ENCODE results near the gene SPATA13. TPM values are rescaled to one million over a fixed set of nuclear protein-coding genes. Genes with fewer than 3 reads are reported as not detected.
A peak's percentile ranks its signal among the peaks of the same experiment; 100 is the strongest.

SPATA13 gene
- total and polyA plus RNA-seq, 4 donors: 29.7 to 41.3 (median 31.8) TPM

- DNase-seq (ENCODE audit: low read depth in 4 of 6, low spot score in 6 of 6): peak in 2 of 6 donors; percentile 58 to 65
- under 1% methylated on average over 39 of the region's 43 CpGs for WGBS (ENCODE audit: insufficient coverage)
- peak overlapping the region; percentile 75 for H3K27ac ChIP-seq (ENCODE audit: low read depth, low read length)
These were observed 673 bp downstream of the SPATA13 start for GRCh38 chr13:24161010-24161775.

GRCh38 chr13:24161980-24162525, 1.5 kb downstream of the SPATA13 start:
- Histone ChIP-seq H3K4me3 (ENCODE audit: low read depth, low read length) (peak overlapping the region; percentile 92), H3K4me1 (ENCODE audit: control insufficient read depth, insufficient read depth, low read length) (peaks cover 48% of the 10 kb centered on the region), H3K27ac (ENCODE audit: low read depth, low read length) (no peak overlapping the region), H3K36me3 (ENCODE audit: control insufficient read depth, insufficient read depth, low read length) (peaks cover 8% of the 10 kb centered on the region), H3K9me3 (ENCODE audit: control insufficient read depth, insufficient read depth, low read length) (no peaks in the 10 kb centered on the region), H3K27me3 (ENCODE audit: control insufficient read depth, insufficient read depth, low read length) (no peaks in the 10 kb centered on the region)
- no peak for DNase-seq (ENCODE audit: low read depth in 4 of 6, low spot score in 6 of 6)
- WGBS (ENCODE audit: insufficient coverage): 42% methylated on average over 12 of the region's 12 CpGs

More at GRCh38 chr13:24161010-24161775, 673 bp downstream of the SPATA13 start:
- Histone ChIP-seq H3K27me3 (ENCODE audit: control insufficient read depth, insufficient read depth, low read length) (no peaks in the 10 kb centered on the region), H3K36me3 (ENCODE audit: control insufficient read depth, insufficient read depth, low read length) (peaks cover 8% of the 10 kb centered on the region), H3K4me1 (ENCODE audit: control insufficient read depth, insufficient read depth, low read length) (peaks cover 48% of the 10 kb centered on the region), H3K9me3 (ENCODE audit: control insufficient read depth, insufficient read depth, low read length) (no peaks in the 10 kb centered on the region), H3K4me3 (ENCODE audit: low read depth, low read length) (peak overlapping the region; percentile 92)

DNA sequence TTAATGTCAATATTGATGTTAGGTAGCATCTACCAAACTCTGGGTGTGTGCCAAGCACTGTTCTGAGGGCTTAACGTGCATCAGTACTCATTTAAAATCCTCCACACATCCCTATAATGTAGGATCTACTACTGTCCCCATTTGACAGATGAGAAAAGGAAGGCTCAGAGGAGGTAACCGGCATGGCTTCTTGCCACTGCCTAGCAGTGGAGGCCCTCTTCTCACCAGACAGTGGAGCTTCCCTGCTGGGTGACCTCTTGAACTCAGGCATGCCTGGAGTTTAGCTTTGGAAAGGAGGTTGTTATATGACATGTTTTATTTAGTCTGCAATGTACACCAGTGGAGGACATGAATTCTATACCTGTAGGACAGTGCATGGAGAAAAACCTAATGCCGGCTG, 2.1 kb downstream of the SPATA13 start:
- 40% methylated on average over 2 of the region's 3 CpGs for WGBS (ENCODE audit: insufficient coverage)

GRCh38 chr13:24165746-24166145, 5.2 kb downstream of the SPATA13 start:
- WGBS (ENCODE audit: insufficient coverage): 60% methylated on average over 1 of the region's 4 CpGs
- H3K27ac ChIP-seq (ENCODE audit: low read depth, low read length): no peak overlapping the region
- H3K4me1 ChIP-seq (ENCODE audit: control insufficient read depth, insufficient read depth, low read length): peaks cover 46% of the 10 kb centered on the region
- H3K36me3 ChIP-seq (ENCODE audit: control insufficient read depth, insufficient read depth, low read length): peaks cover 8% of the 10 kb centered on the region
- no peaks in the 10 kb centered on the region for H3K9me3 ChIP-seq (ENCODE audit: control insufficient read depth, insufficient read depth, low read length)
- H3K27me3 ChIP-seq (ENCODE audit: control insufficient read depth, insufficient read depth, low read length): no peaks in the 10 kb centered on the region
- no peak for DNase-seq (ENCODE audit: low read depth in 4 of 6, low spot score in 6 of 6)
- no peak overlapping the region for H3K4me3 ChIP-seq (ENCODE audit: low read depth, low read length)

More for the DNA sequence above, 2.1 kb downstream of the SPATA13 start:
- H3K27ac ChIP-seq (ENCODE audit: low read depth, low read length): no peak overlapping the region
- H3K9me3 ChIP-seq (ENCODE audit: control insufficient read depth, insufficient read depth, low read length): no peaks in the 10 kb centered on the region
- DNase-seq (ENCODE audit: low read depth in 4 of 6, low spot score in 6 of 6): no peak
- H3K4me3 ChIP-seq (ENCODE audit: low read depth, low read length): no peak overlapping the region
- H3K36me3 ChIP-seq (ENCODE audit: control insufficient read depth, insufficient read depth, low read length): peaks cover 8% of the 10 kb centered on the region
- H3K4me1 ChIP-seq (ENCODE audit: control insufficient read depth, insufficient read depth, low read length): peaks cover 51% of the 10 kb centered on the region
- H3K27me3 ChIP-seq (ENCODE audit: control insufficient read depth, insufficient read depth, low read length): no peaks in the 10 kb centered on the region

- WGBS (ENCODE audit: insufficient coverage): 75% methylated on average over 1 of the region's 2 CpGs
- Histone ChIP-seq H3K4me1 (ENCODE audit: control insufficient read depth, insufficient read depth, low read length) (peaks cover 38% of the 10 kb centered on the region), H3K4me3 (ENCODE audit: low read depth, low read length) (no peak overlapping the region), H3K9me3 (ENCODE audit: control insufficient read depth, insufficient read depth, low read length) (no peaks in the 10 kb centered on the region), H3K27me3 (ENCODE audit: control insufficient read depth, insufficient read depth, low read length) (no peaks in the 10 kb centered on the region), H3K27ac (ENCODE audit: low read depth, low read length) (no peak overlapping the region), H3K36me3 (ENCODE audit: control insufficient read depth, insufficient read depth, low read length) (peaks cover 8% of the 10 kb centered on the region)
- no peak for DNase-seq (ENCODE audit: low read depth in 4 of 6, low spot score in 6 of 6)
These were observed 6.0 kb downstream of the SPATA13 start for GRCh38 chr13:24166561-24166960.

DNA sequence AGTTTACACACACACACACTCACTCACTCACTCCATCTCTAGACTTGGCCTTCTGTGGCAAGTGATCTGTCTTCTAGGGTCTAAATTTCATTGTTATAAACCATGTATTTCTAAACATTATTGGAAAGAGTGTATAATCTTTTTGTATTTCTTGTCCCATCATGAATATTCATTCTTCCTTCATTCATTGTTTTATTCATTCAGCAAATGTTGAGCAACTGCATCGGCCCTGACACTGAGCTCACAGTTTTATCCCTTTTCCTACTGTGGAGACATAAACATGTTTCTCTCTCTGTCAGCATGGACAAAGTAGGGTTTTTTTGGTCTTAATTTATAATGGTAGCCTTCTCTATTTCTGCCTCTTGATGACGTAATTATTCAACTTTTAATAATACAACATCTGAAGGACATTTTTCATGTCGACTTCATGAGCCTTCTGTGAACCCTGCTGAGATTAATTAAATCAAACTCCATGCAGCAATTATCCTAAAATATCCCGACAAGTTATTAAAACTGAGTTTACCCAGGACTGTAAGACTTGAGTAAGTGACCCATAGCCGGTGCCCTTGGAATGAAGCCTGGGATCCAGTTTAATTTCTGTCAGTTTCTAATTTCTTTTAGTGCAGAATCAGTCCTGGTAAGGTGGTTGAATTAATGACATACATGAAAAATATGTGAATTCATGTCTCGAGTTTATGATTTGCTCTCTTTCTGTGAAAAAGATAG, 7.3 kb downstream of the SPATA13 start:
- Histone ChIP-seq H3K4me3 (ENCODE audit: low read depth, low read length) (no peak overlapping the region), H3K27me3 (ENCODE audit: control insufficient read depth, insufficient read depth, low read length) (no peaks in the 10 kb centered on the region), H3K4me1 (ENCODE audit: control insufficient read depth, insufficient read depth, low read length) (peaks cover 26% of the 10 kb centered on the region), H3K36me3 (ENCODE audit: control insufficient read depth, insufficient read depth, low read length) (peaks cover 8% of the 10 kb centered on the region), H3K9me3 (ENCODE audit: control insufficient read depth, insufficient read depth, low read length) (no peaks in the 10 kb centered on the region), H3K27ac (ENCODE audit: low read depth, low read length) (peak overlapping the region; percentile 81)
- 25% methylated on average over 4 of the region's 6 CpGs for WGBS (ENCODE audit: insufficient coverage)
- peak in 2 of 6 donors; percentile 36 to 65 for DNase-seq (ENCODE audit: low read depth in 4 of 6, low spot score in 6 of 6)

GRCh38 chr13:24168392-24168750, 7.9 kb downstream of the SPATA13 start:
- Histone ChIP-seq H3K27me3 (ENCODE audit: control insufficient read depth, insufficient read depth, low read length) (no peaks in the 10 kb centered on the region), H3K4me3 (ENCODE audit: low read depth, low read length) (no peak overlapping the region), H3K4me1 (ENCODE audit: control insufficient read depth, insufficient read depth, low read length) (peaks cover 22% of the 10 kb centered on the region), H3K27ac (ENCODE audit: low read depth, low read length) (peak overlapping the region; percentile 81), H3K9me3 (ENCODE audit: control insufficient read depth, insufficient read depth, low read length) (no peaks in the 10 kb centered on the region), H3K36me3 (ENCODE audit: control insufficient read depth, insufficient read depth, low read length) (peaks cover 8% of the 10 kb centered on the region)
- peak in 2 of 6 donors; percentile 70 to 71 for DNase-seq (ENCODE audit: low read depth in 4 of 6, low spot score in 6 of 6)
- 35% methylated on average over 2 of the region's 6 CpGs for WGBS (ENCODE audit: insufficient coverage)

DNA sequence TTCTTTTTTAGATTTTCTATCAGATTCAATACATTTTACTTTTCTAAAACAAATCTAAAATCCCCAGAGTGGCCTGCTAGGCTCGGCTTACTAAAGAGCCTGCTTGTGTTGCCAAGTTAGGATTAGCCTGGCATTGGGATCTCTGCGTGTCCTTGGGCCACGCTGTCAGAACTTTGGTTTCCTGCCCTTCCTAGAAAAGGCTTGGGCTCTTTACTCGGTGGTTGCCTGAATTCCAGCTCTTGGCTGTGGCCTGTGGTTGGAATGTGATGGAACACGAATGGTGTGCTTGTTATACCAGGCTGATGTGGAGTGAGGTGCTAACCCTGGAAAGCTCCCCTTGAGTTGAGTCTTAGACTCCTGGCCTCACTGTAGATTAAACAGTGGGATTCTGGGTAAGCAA, 8.5 kb downstream of the SPATA13 start:
- DNase-seq (ENCODE audit: low read depth in 4 of 6, low spot score in 6 of 6): peak in 1 of 6 donors; percentile 50
- 64% methylated on average over 4 of the region's 5 CpGs for WGBS (ENCODE audit: insufficient coverage)
- H3K27ac ChIP-seq (ENCODE audit: low read depth, low read length): peak overlapping the region; percentile 81
- no peaks in the 10 kb centered on the region for H3K9me3 ChIP-seq (ENCODE audit: control insufficient read depth, insufficient read depth, low read length)
- H3K4me1 ChIP-seq (ENCODE audit: control insufficient read depth, insufficient read depth, low read length): peaks cover 22% of the 10 kb centered on the region
- H3K4me3 ChIP-seq (ENCODE audit: low read depth, low read length): no peak overlapping the region
- peaks cover 8% of the 10 kb centered on the region for H3K36me3 ChIP-seq (ENCODE audit: control insufficient read depth, insufficient read depth, low read length)
- no peaks in the 10 kb centered on the region for H3K27me3 ChIP-seq (ENCODE audit: control insufficient read depth, insufficient read depth, low read length)

DNA sequence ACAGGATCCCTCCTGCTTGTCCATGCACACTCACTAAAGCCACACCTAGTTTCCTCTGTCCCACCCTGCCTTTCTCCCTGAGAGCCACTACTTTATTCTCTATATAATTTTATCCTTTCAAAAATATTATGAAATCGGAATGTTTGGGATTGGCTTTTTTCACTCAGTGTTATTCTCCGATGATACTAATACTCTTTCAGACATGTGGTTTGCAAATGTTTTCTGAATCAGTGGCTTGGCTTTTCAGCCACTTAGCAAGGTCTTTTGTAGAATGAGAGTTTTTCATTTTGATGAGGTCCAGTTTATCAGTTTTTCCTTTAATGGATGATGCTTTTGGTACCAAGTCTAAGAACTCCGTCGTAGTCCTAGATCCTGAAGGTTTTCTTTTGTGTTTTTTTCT, 11.6 kb downstream of the SPATA13 start:
- DNase-seq (ENCODE audit: low read depth in 4 of 6, low spot score in 6 of 6): no peak
- Histone ChIP-seq H3K27ac (ENCODE audit: low read depth, low read length) (no peak overlapping the region), H3K4me3 (ENCODE audit: low read depth, low read length) (no peak overlapping the region), H3K9me3 (ENCODE audit: control insufficient read depth, insufficient read depth, low read length) (no peaks in the 10 kb centered on the region), H3K27me3 (ENCODE audit: control insufficient read depth, insufficient read depth, low read length) (no peaks in the 10 kb centered on the region), H3K36me3 (ENCODE audit: control insufficient read depth, insufficient read depth, low read length) (no peaks in the 10 kb centered on the region), H3K4me1 (ENCODE audit: control insufficient read depth, insufficient read depth, low read length) (peaks cover 18% of the 10 kb centered on the region)
- 93% methylated on average over 2 of the region's 4 CpGs for WGBS (ENCODE audit: insufficient coverage)

All from spinal cord (tissue), 10 donors.